GM23338 (cell line): Measurements from ENCODE around the gene RGL2. TPM values are rescaled to one million over a fixed set of nuclear protein-coding genes. Genes with fewer than 3 reads are reported as not detected.

ENCODE experiments used
- ATAC-seq: fragments of 200-7000 bp; cut with Tn5 transposase; 3 replicates; pipeline ENCODE4 v1.9.1; 2020
- DNase-seq: peaks from one replicate; pipeline ENCODE4 v3.0.0-alpha.2; 2015; ENCODE audit warnings: low spot score
- H2AFZ ChIP-seq: fragments of 200-600 bp; sonication (generic); 2 replicates; pipeline ENCODE4 v1.8.0; 2016; ENCODE audit warnings: antibody characterized with exemption, mild to moderate bottlenecking, moderate library complexity
- H3F3A ChIP-seq: fragments of 200-600 bp; sonication (generic); replicated peaks from 2 replicates; pipeline ENCODE4 v1.8.0; 2017; ENCODE audit warnings: antibody characterized with exemption, mixed run types, low read depth
- H3K27ac ChIP-seq: fragments of 200-600 bp; sonication (generic); 2 replicates; pipeline ENCODE4 v1.6.1; 2016; ENCODE audit warnings: low read depth
- H3K27me3 ChIP-seq: fragments of 200-600 bp; sonication (generic); 2 replicates; pipeline ENCODE4 v1.8.0; 2016; ENCODE audit warnings: mild to moderate bottlenecking, mixed run types, moderate library complexity; ENCODE audit not compliant: insufficient read depth
- H3K36me3 ChIP-seq: fragments of 200-600 bp; sonication (generic); 2 replicates; pipeline ENCODE4 v1.8.0; 2016; ENCODE audit warnings: mild to moderate bottlenecking; ENCODE audit not compliant: insufficient read depth
- H3K4me1 ChIP-seq: fragments of 200-600 bp; sonication (generic); 2 replicates; pipeline ENCODE4 v1.8.0; 2016; ENCODE audit warnings: mild to moderate bottlenecking, moderate library complexity; ENCODE audit not compliant: insufficient read depth
- H3K4me2 ChIP-seq: fragments of 200-600 bp; sonication (generic); 2 replicates; pipeline ENCODE4 v1.7.1; 2017; ENCODE audit warnings: mixed run types
- H3K4me3 ChIP-seq: fragments of 200-600 bp; sonication (generic); 2 replicates; pipeline ENCODE4 v1.6.1; 2016; ENCODE audit warnings: mixed run types
- H3K79me2 ChIP-seq: fragments of 200-600 bp; sonication (generic); replicated peaks from 2 replicates; pipeline ENCODE4 v1.8.0; 2017; ENCODE audit warnings: mild to moderate bottlenecking; ENCODE audit not compliant: insufficient read depth
- H3K9me2 ChIP-seq: fragments of 200-600 bp; sonication (generic); 2 replicates; pipeline ENCODE4 v1.8.0; 2017; ENCODE audit not compliant: insufficient read depth
- H4K20me1 ChIP-seq: fragments of 200-600 bp; sonication (generic); replicated peaks from 2 replicates; pipeline ENCODE4 v1.8.0; 2017; ENCODE audit warnings: mild to moderate bottlenecking; ENCODE audit not compliant: insufficient read depth
- H3K27ac Mint-ChIP-seq: 2 replicates; pipeline ENCODE4 v1.8.0; 2020; ENCODE audit warnings: inconsistent platforms, mild to moderate bottlenecking, moderate library complexity, mixed read lengths
- H3K27me3 Mint-ChIP-seq: 3 replicates; pipeline ENCODE4 v1.8.0; 2022; ENCODE audit warnings: low read depth, mild to moderate bottlenecking, moderate library complexity, mixed read lengths, inconsistent platforms; ENCODE audit not compliant: insufficient read depth, poor library complexity
- H3K36me3 Mint-ChIP-seq: 3 replicates; pipeline ENCODE4 v1.8.0; 2021; ENCODE audit warnings: low read depth, mild to moderate bottlenecking, inconsistent platforms, moderate library complexity, mixed read lengths
- H3K4me1 Mint-ChIP-seq: 3 replicates; pipeline ENCODE4 v1.8.0; 2020; ENCODE audit warnings: mild to moderate bottlenecking, inconsistent platforms, mixed read lengths
- H3K4me3 Mint-ChIP-seq: 3 replicates; pipeline ENCODE4 v1.8.0; 2021; ENCODE audit warnings: moderate library complexity, mild to moderate bottlenecking, inconsistent platforms, mixed read lengths
- H3K9me3 Mint-ChIP-seq: 3 replicates; pipeline ENCODE4 v1.8.0; 2020; ENCODE audit warnings: moderate library complexity, mild to moderate bottlenecking, inconsistent platforms, mixed read lengths
- CREB1 ChIP-seq: fragments of 250-450 bp; sonication (Bioruptor Pico); IDR thresholded peaks from 2 replicates; pipeline ENCODE4 v1.5.0; 2020; ENCODE audit warnings: low read depth, mild to moderate bottlenecking, moderate library complexity
- CTCF ChIP-seq, 2 experiments: fragments of 200-600 bp in 1 of 2; sonication (generic) in 1 of 2; conservative IDR thresholded peaks; 2 replicates each; pipeline versions ENCODE4 v1.5.1 to v1.6.1; 2016 to 2017; ENCODE audit warnings: antibody characterized with exemption in 2 of 2, low read depth in 2 of 2, mild to moderate bottlenecking in 2 of 2, moderate library complexity in 1 of 2
- EZH2 ChIP-seq: fragments of 200-600 bp; sonication (generic); IDR thresholded peaks from one replicate; pipeline ENCODE4 v1.8.0; 2017; ENCODE audit warnings: antibody characterized with exemption, mild to moderate bottlenecking, low read depth; ENCODE audit not compliant: unreplicated experiment
- EZH2phosphoT487 ChIP-seq: fragments of 200-600 bp; sonication (generic); IDR thresholded peaks from one replicate; pipeline ENCODE4 v1.8.1; 2018; ENCODE audit warnings: antibody characterized with exemption; ENCODE audit not compliant: unreplicated experiment
- JUNB ChIP-seq: IDR thresholded peaks from one replicate; pipeline ENCODE4 v1.6.1; 2016; ENCODE audit warnings: antibody characterized with exemption; ENCODE audit not compliant: unreplicated experiment
- NANOG ChIP-seq: IDR thresholded peaks from 2 replicates; pipeline ENCODE4 v1.6.1; 2016; ENCODE audit warnings: antibody characterized with exemption, borderline replicate concordance
- POLR2AphosphoS5 ChIP-seq: IDR thresholded peaks from 2 replicates; pipeline ENCODE4 v1.6.1; 2016; ENCODE audit warnings: antibody characterized with exemption, low read depth
- STAT1 ChIP-seq: IDR thresholded peaks from one replicate; pipeline ENCODE4 v1.6.1; 2016; ENCODE audit warnings: antibody characterized with exemption; ENCODE audit not compliant: unreplicated experiment
- ZNF114 ChIP-seq: fragments of 250-450 bp; sonication (Bioruptor Pico); IDR thresholded peaks from 2 replicates; pipeline ENCODE4 v1.5.0; 2020; ENCODE audit warnings: mild to moderate bottlenecking, moderate library complexity
- ZNF331 ChIP-seq: fragments of 250-450 bp; sonication (Bioruptor Pico); IDR thresholded peaks from 2 replicates; pipeline ENCODE4 v1.5.0; 2020; ENCODE audit warnings: low read depth, mild to moderate bottlenecking, moderate library complexity
- ZNF462 ChIP-seq: fragments of 250-450 bp; sonication (Bioruptor Pico); IDR thresholded peaks from 2 replicates; pipeline ENCODE4 v1.5.0; 2020; ENCODE audit warnings: mild to moderate bottlenecking, moderate library complexity
- polyA plus RNA-seq: library from polyadenylated mRNA; unstranded; fragments of >200 nt; fragmentation: Nextera tagmentation; extraction: Ambion mirVana; gene quantifications from 2 replicates; pipeline ENCODE4 v1.2.1, GENCODE V29; 2016
- total RNA-seq: library from RNA; depleted of rRNA; stranded (reverse); fragments of >200 nt; shearing (Covaris generic); gene quantifications from 2 replicates; pipeline ENCODE4 v1.2.3, GENCODE V29; 2014
- TF ChIP-seq, protein P1 (sequence below): IDR thresholded peaks from one replicate; pipeline ENCODE4 v1.6.1; 2018; ENCODE audit warnings: antibody characterized with exemption; ENCODE audit not compliant: unreplicated experiment
- TF ChIP-seq, protein P2 (sequence below): IDR thresholded peaks from 2 replicates; pipeline ENCODE4 v1.6.1; 2016; ENCODE audit warnings: antibody characterized with exemption

RGL2 gene
- total and polyA plus RNA-seq, 2 experiments from 2014 or later, result 28.0 to 52.2 TPM

DNA sequence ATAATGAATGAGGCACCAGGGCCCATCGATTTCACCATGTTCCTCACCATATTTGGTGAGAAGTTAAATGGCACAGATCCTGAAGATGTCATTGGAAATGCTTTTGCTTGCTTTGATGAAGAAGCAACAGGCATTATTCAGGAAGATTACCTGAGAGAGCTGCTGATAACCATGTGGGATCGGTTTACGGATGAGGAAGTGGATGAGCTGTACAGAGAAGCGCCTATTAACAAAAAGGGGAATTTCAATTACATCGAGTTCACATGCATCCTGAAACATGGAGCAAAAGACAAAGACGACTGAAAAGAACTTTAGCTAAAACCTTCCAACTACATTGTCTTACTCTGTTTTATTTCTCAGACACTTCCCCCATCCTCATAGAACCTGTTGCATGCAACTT, 40.5 kb upstream of the RGL2 start:
- H3K9me2 ChIP-seq, result no peaks in the 10 kb centered on the region; the same call in 1 of the 2 replicates
- no peaks in the 10 kb centered on the region for H3K79me2 ChIP-seq
- Mint-ChIP-seq H3K9me3 (no peaks in the 10 kb centered on the region), H3K36me3 (no peaks in the 10 kb centered on the region), H3K4me3 (no peak overlapping the region), H3K4me1 (no peaks in the 10 kb centered on the region), H3K27ac (no peak overlapping the region), H3K27me3 (peaks cover 5% of the 10 kb centered on the region)
- no peaks in the 10 kb centered on the region for H3K27me3 ChIP-seq
- no peak overlapping the region for H3K4me2 ChIP-seq
- H3K27ac ChIP-seq, result no peak overlapping the region
- no peaks in the 10 kb centered on the region for H4K20me1 ChIP-seq
- no peak overlapping the region for H3K4me3 ChIP-seq
- H3F3A ChIP-seq, result no peaks in the 10 kb centered on the region
- ATAC-seq, result no peak
- no peaks in the 10 kb centered on the region for H3K4me1 ChIP-seq
- H2AFZ ChIP-seq, result no peak overlapping the region
- TF ChIP-seq STAT1 (no peak), ZNF114 (CRISPR knock-in tag) (no peak), JUNB (no peak), CTCF (conservative IDR thresholded peaks at IDR 0.05; ENCODE audit: low read depth in 2 of 2) (no peak), NANOG (no peak), EZH2 (no peak), EZH2phosphoT487 (no peak), ZNF462 (CRISPR knock-in tag) (no peak), ZNF331 (no peak), CREB1 (CRISPR knock-in tag) (no peak), POLR2AphosphoS5 (no peak)
- TF ChIP-seq, protein P1, sequence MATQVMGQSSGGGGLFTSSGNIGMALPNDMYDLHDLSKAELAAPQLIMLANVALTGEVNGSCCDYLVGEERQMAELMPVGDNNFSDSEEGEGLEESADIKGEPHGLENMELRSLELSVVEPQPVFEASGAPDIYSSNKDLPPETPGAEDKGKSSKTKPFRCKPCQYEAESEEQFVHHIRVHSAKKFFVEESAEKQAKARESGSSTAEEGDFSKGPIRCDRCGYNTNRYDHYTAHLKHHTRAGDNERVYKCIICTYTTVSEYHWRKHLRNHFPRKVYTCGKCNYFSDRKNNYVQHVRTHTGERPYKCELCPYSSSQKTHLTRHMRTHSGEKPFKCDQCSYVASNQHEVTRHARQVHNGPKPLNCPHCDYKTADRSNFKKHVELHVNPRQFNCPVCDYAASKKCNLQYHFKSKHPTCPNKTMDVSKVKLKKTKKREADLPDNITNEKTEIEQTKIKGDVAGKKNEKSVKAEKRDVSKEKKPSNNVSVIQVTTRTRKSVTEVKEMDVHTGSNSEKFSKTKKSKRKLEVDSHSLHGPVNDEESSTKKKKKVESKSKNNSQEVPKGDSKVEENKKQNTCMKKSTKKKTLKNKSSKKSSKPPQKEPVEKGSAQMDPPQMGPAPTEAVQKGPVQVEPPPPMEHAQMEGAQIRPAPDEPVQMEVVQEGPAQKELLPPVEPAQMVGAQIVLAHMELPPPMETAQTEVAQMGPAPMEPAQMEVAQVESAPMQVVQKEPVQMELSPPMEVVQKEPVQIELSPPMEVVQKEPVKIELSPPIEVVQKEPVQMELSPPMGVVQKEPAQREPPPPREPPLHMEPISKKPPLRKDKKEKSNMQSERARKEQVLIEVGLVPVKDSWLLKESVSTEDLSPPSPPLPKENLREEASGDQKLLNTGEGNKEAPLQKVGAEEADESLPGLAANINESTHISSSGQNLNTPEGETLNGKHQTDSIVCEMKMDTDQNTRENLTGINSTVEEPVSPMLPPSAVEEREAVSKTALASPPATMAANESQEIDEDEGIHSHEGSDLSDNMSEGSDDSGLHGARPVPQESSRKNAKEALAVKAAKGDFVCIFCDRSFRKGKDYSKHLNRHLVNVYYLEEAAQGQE, result no peak
- TF ChIP-seq, protein P2, sequence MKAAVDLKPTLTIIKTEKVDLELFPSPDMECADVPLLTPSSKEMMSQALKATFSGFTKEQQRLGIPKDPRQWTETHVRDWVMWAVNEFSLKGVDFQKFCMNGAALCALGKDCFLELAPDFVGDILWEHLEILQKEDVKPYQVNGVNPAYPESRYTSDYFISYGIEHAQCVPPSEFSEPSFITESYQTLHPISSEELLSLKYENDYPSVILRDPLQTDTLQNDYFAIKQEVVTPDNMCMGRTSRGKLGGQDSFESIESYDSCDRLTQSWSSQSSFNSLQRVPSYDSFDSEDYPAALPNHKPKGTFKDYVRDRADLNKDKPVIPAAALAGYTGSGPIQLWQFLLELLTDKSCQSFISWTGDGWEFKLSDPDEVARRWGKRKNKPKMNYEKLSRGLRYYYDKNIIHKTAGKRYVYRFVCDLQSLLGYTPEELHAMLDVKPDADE, result no peak
- no peaks in the 10 kb centered on the region for H3K36me3 ChIP-seq
- DNase-seq, result no peak
